ENCODE measurements around the gene TXLNA.

Gene TXLNA

DNA sequence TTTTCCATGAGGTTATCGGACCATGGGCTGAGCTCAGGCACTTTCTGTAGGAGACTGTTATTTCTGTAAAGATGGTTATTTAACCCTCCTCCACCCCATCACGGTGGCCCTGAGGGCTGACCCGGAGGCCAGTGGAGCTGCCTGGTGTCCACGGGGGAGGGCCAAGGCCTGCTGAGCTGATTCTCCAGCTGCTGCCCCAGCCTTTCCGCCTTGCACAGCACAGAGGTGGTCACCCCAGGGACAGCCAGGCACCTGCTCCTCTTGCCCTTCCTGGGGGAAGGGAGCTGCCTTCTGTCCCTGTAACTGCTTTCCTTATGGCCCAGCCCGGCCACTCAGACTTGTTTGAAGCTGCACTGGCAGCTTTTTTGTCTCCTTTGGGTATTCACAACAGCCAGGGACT is 18.4 kb downstream of the TXLNA start:
- H3K4me3 ChIP-seq (ENCODE audit: low read length in 2 of 2) = no peak overlapping the region
- H3K27ac ChIP-seq (ENCODE audit: low read depth in 2 of 2, low read length in 2 of 2) = no peak overlapping the region
- H3K9me3 ChIP-seq (ENCODE audit: control insufficient read depth in 2 of 2, low read length in 2 of 2) = no peaks in the 10 kb centered on the region
- H3K36me3 ChIP-seq (ENCODE audit: control insufficient read depth in 2 of 2, insufficient read depth in 2 of 2, low read length in 2 of 2) = peaks cover 32 to 48% of the 10 kb centered on the region in 2 donors
- no peaks in the 10 kb centered on the region for H3K27me3 ChIP-seq (ENCODE audit: control insufficient read depth in 2 of 2, insufficient read depth in 2 of 2, low read length in 2 of 2)
- H3K4me1 ChIP-seq (ENCODE audit: control insufficient read depth in 2 of 2, insufficient read depth in 2 of 2, low read length in 2 of 2) = peaks cover 12 to 14% of the 10 kb centered on the region in 2 donors
- H3K9ac ChIP-seq (ENCODE audit: low read depth in 1 of 2, low read length in 2 of 2) = no peak overlapping the region

DNA sequence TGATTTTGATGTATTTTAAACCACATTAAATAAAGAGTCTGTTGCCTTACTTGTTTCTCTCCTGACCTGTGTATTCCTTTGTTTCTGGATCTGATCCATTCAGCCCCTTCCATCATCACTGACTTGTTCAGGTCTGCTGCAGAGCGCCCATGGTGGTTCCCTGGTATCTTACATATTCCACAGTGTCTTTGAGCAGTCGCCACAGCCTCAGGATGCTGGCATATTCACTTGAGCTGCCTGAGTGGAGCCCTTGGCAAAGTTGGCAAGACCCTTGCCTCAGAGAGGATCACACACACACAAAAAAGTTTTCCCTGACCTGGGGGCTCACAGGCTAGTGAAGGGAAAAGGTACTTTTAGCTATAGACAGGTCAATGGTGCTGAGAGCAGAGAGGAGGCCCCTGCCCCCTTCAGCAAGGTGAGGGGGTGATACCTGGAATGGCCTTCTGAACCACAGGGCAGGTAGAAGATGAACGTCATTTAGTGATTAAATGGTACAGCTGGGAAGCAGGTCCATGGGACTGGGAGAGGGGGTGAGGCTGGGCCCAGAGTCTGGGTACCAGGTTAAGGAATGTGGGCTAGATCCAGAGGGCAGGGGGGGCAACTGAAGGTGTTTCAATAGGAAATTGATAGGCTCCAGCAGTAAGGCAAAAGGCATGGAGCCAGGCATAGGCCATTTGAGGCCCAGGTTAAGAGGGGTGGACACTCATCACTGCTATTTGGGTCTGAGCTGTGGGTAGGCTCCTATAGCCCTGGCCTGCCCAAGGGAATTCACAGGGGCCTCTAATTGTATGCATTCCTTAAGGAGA is 19.0 kb downstream of the TXLNA start:
- H3K27ac ChIP-seq (ENCODE audit: low read depth in 2 of 2, low read length in 2 of 2) = no peak overlapping the region
- H3K36me3 ChIP-seq (ENCODE audit: control insufficient read depth in 2 of 2, insufficient read depth in 2 of 2, low read length in 2 of 2) = peaks cover 26 to 42% of the 10 kb centered on the region in 2 donors
- no peaks in the 10 kb centered on the region for H3K9me3 ChIP-seq (ENCODE audit: control insufficient read depth in 2 of 2, low read length in 2 of 2)
- H3K4me3 ChIP-seq (ENCODE audit: low read length in 2 of 2) = no peak overlapping the region
- no peak overlapping the region for H3K9ac ChIP-seq (ENCODE audit: low read depth in 1 of 2, low read length in 2 of 2)
- H3K27me3 ChIP-seq (ENCODE audit: control insufficient read depth in 2 of 2, insufficient read depth in 2 of 2, low read length in 2 of 2) = no peaks in the 10 kb centered on the region
- peaks cover 12 to 14% of the 10 kb centered on the region in 2 donors for H3K4me1 ChIP-seq (ENCODE audit: control insufficient read depth in 2 of 2, insufficient read depth in 2 of 2, low read length in 2 of 2)

DNA sequence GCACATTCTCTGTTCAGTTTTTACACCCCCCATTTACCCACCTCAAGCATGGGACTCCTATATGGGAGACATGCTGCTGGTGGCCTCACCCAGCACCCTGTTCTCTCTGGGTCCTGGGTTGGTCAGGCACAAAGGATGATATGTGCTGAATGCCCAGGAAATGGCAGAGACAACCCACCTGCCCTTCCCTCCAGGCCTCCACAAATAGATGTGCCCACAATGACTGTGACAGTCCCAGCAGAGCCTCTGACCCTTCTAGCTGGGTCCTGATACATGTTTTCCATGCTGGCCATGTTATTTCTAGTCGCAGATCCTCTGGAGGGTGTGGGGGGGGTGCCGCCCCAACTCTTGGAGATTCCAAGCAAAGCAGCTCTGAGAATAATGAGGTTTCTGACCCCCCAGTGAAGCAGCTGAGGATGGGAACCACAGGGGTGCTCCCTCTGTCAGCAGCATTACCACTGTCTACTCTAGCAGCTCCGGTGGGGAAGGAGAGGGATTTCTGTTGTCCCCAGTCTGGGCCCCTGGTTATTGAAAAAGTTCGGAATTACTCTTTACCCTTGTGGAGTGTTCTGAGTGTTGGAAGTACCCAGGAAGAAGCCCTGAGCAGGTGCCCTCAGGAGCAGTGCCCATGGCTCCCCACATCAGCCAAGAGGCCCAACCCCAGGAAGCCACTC is 19.7 kb downstream of the TXLNA start:
- Histone ChIP-seq H3K9ac (ENCODE audit: low read depth in 1 of 2, low read length in 2 of 2) (no peak overlapping the region), H3K4me3 (ENCODE audit: low read length in 2 of 2) (no peak overlapping the region), H3K27me3 (ENCODE audit: control insufficient read depth in 2 of 2, insufficient read depth in 2 of 2, low read length in 2 of 2) (no peaks in the 10 kb centered on the region), H3K4me1 (ENCODE audit: control insufficient read depth in 2 of 2, insufficient read depth in 2 of 2, low read length in 2 of 2) (peaks cover 12 to 14% of the 10 kb centered on the region in 2 donors), H3K36me3 (ENCODE audit: control insufficient read depth in 2 of 2, insufficient read depth in 2 of 2, low read length in 2 of 2) (peaks cover 19 to 36% of the 10 kb centered on the region in 2 donors), H3K9me3 (ENCODE audit: control insufficient read depth in 2 of 2, low read length in 2 of 2) (no peaks in the 10 kb centered on the region), H3K27ac (ENCODE audit: low read depth in 2 of 2, low read length in 2 of 2) (no peak overlapping the region)

DNA sequence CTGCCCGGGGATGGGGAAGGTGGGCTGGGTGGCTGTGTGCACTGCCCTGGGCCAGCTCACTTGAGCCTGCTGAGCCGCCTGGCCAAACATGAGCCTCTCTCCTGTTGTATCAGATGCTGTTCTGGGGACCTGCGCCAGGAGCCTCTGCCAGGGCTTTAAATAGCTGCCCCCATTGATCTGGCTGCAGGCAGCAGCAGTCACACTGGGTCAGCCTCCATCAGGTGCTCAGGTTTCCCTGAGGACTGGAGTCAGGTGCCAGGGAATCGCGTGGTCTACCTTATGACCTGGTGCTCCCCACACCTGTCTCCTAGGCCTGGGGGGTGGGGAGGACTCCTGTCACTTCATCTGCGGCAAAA is 20.2 kb downstream of the TXLNA start:
- Histone ChIP-seq H3K36me3 (ENCODE audit: control insufficient read depth in 2 of 2, insufficient read depth in 2 of 2, low read length in 2 of 2) (peaks cover 13 to 30% of the 10 kb centered on the region in 2 donors), H3K27me3 (ENCODE audit: control insufficient read depth in 2 of 2, insufficient read depth in 2 of 2, low read length in 2 of 2) (no peaks in the 10 kb centered on the region), H3K4me1 (ENCODE audit: control insufficient read depth in 2 of 2, insufficient read depth in 2 of 2, low read length in 2 of 2) (peaks cover 12 to 14% of the 10 kb centered on the region in 2 donors), H3K4me3 (ENCODE audit: low read length in 2 of 2) (peak overlapping the region in 1 of 2 donors; percentile 73), H3K9me3 (ENCODE audit: control insufficient read depth in 2 of 2, low read length in 2 of 2) (no peaks in the 10 kb centered on the region), H3K27ac (ENCODE audit: low read depth in 2 of 2, low read length in 2 of 2) (peak overlapping the region; percentile 70 to 79), H3K9ac (ENCODE audit: low read depth in 1 of 2, low read length in 2 of 2) (peak overlapping the region in 1 of 2 donors; percentile 19)

DNA sequence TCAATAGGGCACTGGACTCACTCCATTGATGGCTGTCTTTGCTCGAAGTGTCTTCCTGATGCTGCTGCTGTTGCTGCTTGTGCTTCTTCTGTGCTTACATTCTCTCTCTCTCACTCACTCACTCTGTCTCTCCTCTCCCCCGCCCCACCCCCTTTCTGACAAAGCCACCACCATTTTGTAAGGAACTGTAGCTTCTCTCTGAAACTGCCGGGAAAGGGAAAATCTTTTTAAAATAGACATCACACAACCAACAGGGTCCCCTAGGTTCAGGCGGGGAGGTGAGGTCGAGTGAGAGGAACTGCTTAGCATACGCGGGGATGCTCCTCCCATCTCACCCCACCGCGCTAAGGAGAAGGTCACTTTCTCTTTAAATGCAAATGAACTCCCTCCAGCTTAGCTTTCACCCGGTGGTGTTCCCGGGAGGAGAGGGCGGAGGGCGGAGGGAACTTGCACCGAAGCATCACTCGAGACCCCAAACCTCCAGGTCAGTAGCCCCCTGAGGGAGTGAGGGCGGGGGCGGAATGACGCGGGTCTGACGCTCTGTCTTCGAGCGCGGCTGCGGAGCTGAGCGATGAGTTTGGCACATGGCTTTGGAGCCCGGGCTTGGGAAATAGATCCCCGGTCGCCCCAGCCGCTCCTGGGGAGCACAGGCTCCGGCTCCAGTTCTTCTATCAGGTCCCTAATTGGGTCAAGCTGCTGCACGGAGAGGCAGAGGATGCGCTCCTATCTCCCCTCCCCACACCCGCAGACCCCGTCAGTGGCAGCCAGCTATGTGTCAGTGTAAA is 20.9 kb downstream of the TXLNA start, which contains the start of gene CCDC28B:
Gene CCDC28B, plus strand, starts transcription at position 370 of the 785 bp plus-strand sequence. CDS start 1,341 bp downstream, outside the sequence.
- H3K4me3 ChIP-seq (ENCODE audit: low read length in 2 of 2) = peak within 1 kb of the TSS; percentile 73 to 83
- H3K27ac ChIP-seq (ENCODE audit: low read depth in 2 of 2, low read length in 2 of 2) = peak within 1 kb of the TSS; percentile 70 to 79
- H3K36me3 ChIP-seq (ENCODE audit: control insufficient read depth in 2 of 2, insufficient read depth in 2 of 2, low read length in 2 of 2) = peaks cover 6 to 23% of the 10 kb centered on the region in 2 donors
- H3K4me1 ChIP-seq (ENCODE audit: control insufficient read depth in 2 of 2, insufficient read depth in 2 of 2, low read length in 2 of 2) = peaks cover 16 to 19% of the 10 kb centered on the region in 2 donors
- no peaks in the 10 kb centered on the region for H3K27me3 ChIP-seq (ENCODE audit: control insufficient read depth in 2 of 2, insufficient read depth in 2 of 2, low read length in 2 of 2)
- H3K9ac ChIP-seq (ENCODE audit: low read depth in 1 of 2, low read length in 2 of 2) = peak within 1 kb of the TSS; percentile 48 to 61
- no peaks in the 10 kb centered on the region for H3K9me3 ChIP-seq (ENCODE audit: control insufficient read depth in 2 of 2, low read length in 2 of 2)

DNA sequence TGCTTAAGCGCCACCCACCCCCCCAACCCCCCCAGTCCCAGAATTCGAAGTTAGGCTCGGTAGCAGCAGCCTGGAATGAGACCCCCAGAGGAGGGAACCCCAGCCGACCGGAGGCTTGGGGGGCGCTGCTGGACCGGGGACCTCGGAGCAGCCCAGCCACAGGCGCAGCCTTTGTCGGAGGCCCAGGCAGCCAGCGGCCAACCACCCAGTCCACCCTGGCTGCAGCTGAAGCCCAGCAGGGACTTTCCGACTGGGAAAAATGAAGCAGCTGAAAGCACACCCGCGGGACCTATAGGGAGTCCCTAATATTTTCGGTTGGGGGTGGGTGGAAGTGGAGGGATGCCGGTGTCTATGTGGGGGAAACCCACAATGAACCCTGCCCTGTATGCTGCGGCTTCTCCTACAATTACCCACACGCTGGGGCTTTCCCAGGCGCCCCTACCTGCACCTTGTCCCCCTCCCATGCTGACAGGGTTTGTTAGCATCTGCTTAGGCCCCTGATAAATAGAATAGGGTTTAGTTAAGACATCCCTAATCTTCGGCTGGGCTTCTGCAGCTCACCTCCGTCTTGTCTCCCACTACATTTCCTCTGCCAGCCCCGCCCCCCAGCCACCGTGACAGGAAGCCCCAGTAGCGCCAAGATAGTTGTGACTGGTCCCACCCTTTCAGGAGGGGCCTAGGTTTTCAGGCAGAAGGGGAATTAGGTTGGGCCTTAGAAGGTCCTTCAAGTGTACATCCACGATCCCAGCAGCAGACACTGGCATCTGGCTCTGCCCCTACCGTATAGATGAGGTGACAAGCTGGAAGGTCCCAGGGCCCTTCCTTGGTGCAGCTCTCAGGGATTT is 21.8 kb downstream of the TXLNA start:
- peak overlapping the region; percentile 70 to 79 for H3K27ac ChIP-seq (ENCODE audit: low read depth in 2 of 2, low read length in 2 of 2)
- H3K36me3 ChIP-seq (ENCODE audit: control insufficient read depth in 2 of 2, insufficient read depth in 2 of 2, low read length in 2 of 2) = peaks cover 0 to 16% of the 10 kb centered on the region in 2 donors
- H3K9ac ChIP-seq (ENCODE audit: low read depth in 1 of 2, low read length in 2 of 2) = peak overlapping the region; percentile 41 to 44
- no peaks in the 10 kb centered on the region for H3K9me3 ChIP-seq (ENCODE audit: control insufficient read depth in 2 of 2, low read length in 2 of 2)
- H3K4me3 ChIP-seq (ENCODE audit: low read length in 2 of 2) = peak overlapping the region; percentile 73 to 83
- H3K4me1 ChIP-seq (ENCODE audit: control insufficient read depth in 2 of 2, insufficient read depth in 2 of 2, low read length in 2 of 2) = peaks cover 21 to 24% of the 10 kb centered on the region in 2 donors
- H3K27me3 ChIP-seq (ENCODE audit: control insufficient read depth in 2 of 2, insufficient read depth in 2 of 2, low read length in 2 of 2) = no peaks in the 10 kb centered on the region

DNA sequence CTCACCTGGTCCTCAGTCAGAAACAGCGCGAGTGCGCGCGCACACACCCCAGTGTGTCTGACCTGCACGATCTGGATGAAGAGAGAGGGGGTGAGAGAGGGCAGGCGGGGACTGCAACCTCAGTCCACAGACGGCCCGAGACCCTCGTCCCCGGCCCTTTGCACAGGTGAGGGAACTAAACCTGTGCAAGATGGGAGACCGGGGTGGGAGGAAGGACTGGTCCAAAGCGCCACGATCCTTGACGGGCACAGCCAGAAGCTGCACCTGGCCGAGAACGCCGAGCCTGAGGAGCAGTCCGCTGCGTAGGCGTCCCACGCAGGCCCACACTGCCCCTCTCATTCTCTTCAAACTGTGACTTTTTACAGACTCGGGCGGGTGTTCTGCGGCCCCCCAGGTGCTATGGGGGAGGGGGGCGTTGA is 25.5 kb downstream of the TXLNA start:
- H3K27ac ChIP-seq (ENCODE audit: low read depth in 2 of 2, low read length in 2 of 2) = peak overlapping the region in 1 of 2 donors; percentile 9
- no peaks in the 10 kb centered on the region for H3K9me3 ChIP-seq (ENCODE audit: control insufficient read depth in 2 of 2, low read length in 2 of 2)
- H3K4me3 ChIP-seq (ENCODE audit: low read length in 2 of 2) = peak overlapping the region; percentile 78 to 84
- peak overlapping the region; percentile 41 to 86 for H3K9ac ChIP-seq (ENCODE audit: low read depth in 1 of 2, low read length in 2 of 2)
- H3K4me1 ChIP-seq (ENCODE audit: control insufficient read depth in 2 of 2, insufficient read depth in 2 of 2, low read length in 2 of 2) = peaks cover 33 to 37% of the 10 kb centered on the region in 2 donors
- no peaks in the 10 kb centered on the region for H3K27me3 ChIP-seq (ENCODE audit: control insufficient read depth in 2 of 2, insufficient read depth in 2 of 2, low read length in 2 of 2)
- no peaks in the 10 kb centered on the region for H3K36me3 ChIP-seq (ENCODE audit: control insufficient read depth in 2 of 2, insufficient read depth in 2 of 2, low read length in 2 of 2)

DNA sequence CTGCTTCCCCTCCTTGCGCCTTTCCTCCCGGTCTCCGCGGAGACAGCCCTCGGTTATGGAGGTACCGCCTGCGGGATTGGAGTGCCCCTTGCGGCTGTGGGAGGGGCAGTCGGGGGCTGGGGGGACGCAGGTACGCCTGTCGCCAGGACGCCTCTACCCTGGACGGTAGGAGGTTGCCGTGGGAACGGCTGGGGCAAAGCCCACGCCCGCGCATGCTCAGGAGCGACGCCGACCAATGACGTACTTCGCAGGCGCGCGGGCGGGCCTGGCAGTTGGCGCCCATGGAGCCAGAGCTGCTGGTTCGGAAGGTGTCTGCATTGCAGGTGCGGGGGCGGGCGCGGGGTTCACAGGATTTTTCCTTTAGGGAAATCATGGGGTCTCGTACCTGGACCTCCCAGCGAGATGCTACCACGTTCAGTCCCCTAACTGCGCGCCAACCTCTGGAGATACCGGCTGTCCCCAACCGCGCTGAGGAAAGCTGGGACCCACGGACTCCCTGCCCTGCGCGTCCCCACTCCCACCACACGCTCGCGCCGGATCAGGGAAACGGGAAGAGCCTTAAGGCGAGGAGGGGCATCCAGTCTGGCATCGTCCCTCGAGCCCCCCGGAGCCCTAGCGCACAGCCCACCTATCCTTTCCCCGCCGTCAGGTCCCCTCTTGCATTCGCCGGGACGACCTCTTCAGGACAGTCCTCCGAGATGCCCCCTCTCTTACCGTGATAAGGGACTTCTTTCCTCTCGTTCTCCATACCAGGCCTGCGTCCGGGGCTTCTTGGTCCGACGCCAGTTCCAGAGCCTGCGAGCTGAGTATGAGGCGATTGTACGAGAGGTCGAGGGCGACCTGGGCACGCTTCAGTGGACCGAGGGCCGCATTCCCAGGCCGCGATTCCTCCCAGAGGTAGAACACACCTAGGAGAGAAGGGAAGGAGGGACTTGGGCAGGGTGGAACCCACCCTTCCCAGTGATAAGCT is 26.2 kb downstream of the TXLNA start, which contains the start of gene IQCC:
Gene IQCC, plus strand, starts transcription at position 271 of the 970 bp plus-strand sequence. Its CDS starts 11 bp downstream, at position 282.
- peaks cover 31 to 34% of the 10 kb centered on the region in 2 donors for H3K4me1 ChIP-seq (ENCODE audit: control insufficient read depth in 2 of 2, insufficient read depth in 2 of 2, low read length in 2 of 2)
- H3K27ac ChIP-seq (ENCODE audit: low read depth in 2 of 2, low read length in 2 of 2) = peak within 1 kb of the TSS in 1 of 2 donors; percentile 9
- no peaks in the 10 kb centered on the region for H3K27me3 ChIP-seq (ENCODE audit: control insufficient read depth in 2 of 2, insufficient read depth in 2 of 2, low read length in 2 of 2)
- no peaks in the 10 kb centered on the region for H3K36me3 ChIP-seq (ENCODE audit: control insufficient read depth in 2 of 2, insufficient read depth in 2 of 2, low read length in 2 of 2)
- H3K9me3 ChIP-seq (ENCODE audit: control insufficient read depth in 2 of 2, low read length in 2 of 2) = no peaks in the 10 kb centered on the region
- H3K9ac ChIP-seq (ENCODE audit: low read depth in 1 of 2, low read length in 2 of 2) = peak within 1 kb of the TSS; percentile 86 to 94
- H3K4me3 ChIP-seq (ENCODE audit: low read length in 2 of 2) = peak within 1 kb of the TSS; percentile 78 to 84
